ENCODE results near the gene TBCC.

GRCh38 chr6:42727627-42728026, 18.3 kb downstream of the TBCC start:
- TF ChIP-seq CTCF (conservative IDR thresholded peaks at IDR 0.05; ENCODE audit: low read length) = no peak
- no peak for TF ChIP-seq EZH2phosphoT487 (IDR thresholded peaks at IDR 0.05; ENCODE audit: borderline replicate concordance, low read depth, low read length)

Data from OCI-LY7 (cell line).